Adrenal gland (tissue), 12 donors: ENCODE measurements around the gene MARCKS. TPM values are rescaled to one million over a fixed set of nuclear protein-coding genes. Genes with fewer than 3 reads are reported as not detected.
A peak's percentile ranks its signal among the peaks of the same experiment; 100 is the strongest.
"Not testable (repeated sequence)": the region's sequence is repeated elsewhere in the genome, so short reads cannot be mapped to it uniquely, and the experiment has no call there.

Experiments
- DNase-seq, 7 donors: peaks; one replicate each; pipeline ENCODE4 v3.0.0-alpha.2; 2019 to 2020
- H3K27ac ChIP-seq, 5 donors: fragments of 200-600 bp; sonication (generic) in 4 of 5; 1 replicate in 3 of 5; 2 replicates in 2 of 5; pipeline versions ENCODE4 v1.5.1 to v1.8.0; 2016 to 2020; ENCODE audit warnings: mild to moderate bottlenecking in 1 of 5
- H3K27me3 ChIP-seq: fragments of 200-600 bp; 2 replicates; pipeline ENCODE4 v1.8.0; 2021
- H3K36me3 ChIP-seq, 2 donors: fragments of 200-600 bp; replicated peaks in 1 of 2; 1 replicate in 1 of 2; 2 replicates in 1 of 2; pipeline versions ENCODE4 v1.5.1 to v1.8.0; 2018 to 2022
- H3K4me1 ChIP-seq, 2 donors: fragments of 200-600 bp; replicated peaks in 1 of 2; 1 replicate in 1 of 2; 2 replicates in 1 of 2; pipeline versions ENCODE4 v1.5.1 to v1.8.0; 2018 to 2021
- H3K4me3 ChIP-seq, 4 donors: fragments of 200-600 bp; sonication (generic) in 3 of 4; one replicate each; pipeline ENCODE4 v1.5.1; 2016 to 2018
- H3K9me3 ChIP-seq, 3 donors: fragments of 200-600 bp; sonication (generic) in 1 of 3; replicated peaks in 1 of 3; 1 replicate in 2 of 3; 2 replicates in 1 of 3; pipeline versions ENCODE4 v1.5.1 to v1.8.0; 2016 to 2021
- POLR2A ChIP-seq, 2 donors: fragments of 450-650 bp; IDR thresholded peaks; one replicate each; pipeline ENCODE4 v1.6.1; 2017; ENCODE audit warnings: antibody characterized with exemption in 2 of 2, mild to moderate bottlenecking in 2 of 2, moderate library complexity in 1 of 2
- WGBS, 4 donors: extraction: QIAGEN DNeasy Blood & Tissue Kit in 2 of 4; methylation state at CpG; one replicate each; pipeline versions ENCODE4 v1.1.5 to v1.1.7; 2013 to 2017; 5-methylcytosine and 5-hydroxymethylcytosine counted together
- intact Hi-C, 2 donors: fragments of 100-400 bp; cut with DNase I; formaldehyde crosslinking; loops; one replicate each; pipeline versions ENCODE4 v1.14.1 to v1.15.0; 2022 to 2023
- polyA plus RNA-seq, 3 donors: library from polyadenylated mRNA; stranded (reverse); fragments of 200-250 nt in 2 of 3; fragments of 350-450 nt in 1 of 3; fragmentation: Illumina TruSeq in 1 of 3; extraction: RNeasy Lipid Tissue Mini Kit (QIAGEN cat#74804) in 1 of 3; gene quantifications; one replicate each; pipeline ENCODE4 v1.2.3, GENCODE V29; 2013 to 2014
- total RNA-seq, 9 donors: library from RNA; depleted of rRNA in 4 of 9; stranded (reverse); fragments of >200 nt in 4 of 9; fragments of 120-200 nt in 1 of 9; fragmentation: NEBNext Ultra II Directional in 1 of 9; extraction: Animal tissue kit (Norgen Biotek cat#: 25700) in 1 of 9; gene quantifications; one replicate each; pipeline versions ENCODE4 v1.1.0 to v1.2.4, GENCODE V29; 2013 to 2023
- TF ChIP-seq, protein P1 (sequence below), 6 experiments: fragments of 450-650 bp in 4 of 6; fragments of 200-600 bp in 2 of 6; sonication (generic) in 1 of 6; IDR thresholded peaks; 1 replicate in 5 of 6; 2 replicates in 1 of 6; pipeline versions ENCODE4 v1.5.1 to v1.8.0; 2016 to 2021; ENCODE audit warnings: antibody characterized with exemption in 6 of 6, mild to moderate bottlenecking in 2 of 6, moderate library complexity in 1 of 6
- donor health status: healthy with polysubstance abuse.
- donor health status: Bipolar disorder and iron deficiency.
- donor health status: DM: yes; HTN: yes; CAD: no.
- donor health status: DM: no; HTN: no; CAD: no.
- donor health status: DM: no; HTN: no; CAD: no.
- donor health status: DM: yes; HTN: yes; CAD: no.

The MARCKS gene
- total and polyA plus RNA-seq, 12 donors: 8.7 to 71.3 (median 41.1) TPM

GRCh38 chr6:113908801-113909200 is 51.7 kb downstream of the MARCKS start:
- WGBS, 4 donors: 41 to 57% (median 52%) methylated on average over 3 of the region's 3 CpGs
- no peaks in the 10 kb centered on the region for H3K36me3 ChIP-seq
- H3K9me3 ChIP-seq: no peaks in the 10 kb centered on the region
- intact Hi-C loops: loop anchor here in 1 of 2 donors (5.0 kb wide), 1 partner anchor 1126 kb away; no protein-coding TSS in a partner anchor
- no peak for DNase-seq
- no peak for TF ChIP-seq POLR2A (IDR thresholded peaks at IDR 0.05)
- TF ChIP-seq, protein P1, sequence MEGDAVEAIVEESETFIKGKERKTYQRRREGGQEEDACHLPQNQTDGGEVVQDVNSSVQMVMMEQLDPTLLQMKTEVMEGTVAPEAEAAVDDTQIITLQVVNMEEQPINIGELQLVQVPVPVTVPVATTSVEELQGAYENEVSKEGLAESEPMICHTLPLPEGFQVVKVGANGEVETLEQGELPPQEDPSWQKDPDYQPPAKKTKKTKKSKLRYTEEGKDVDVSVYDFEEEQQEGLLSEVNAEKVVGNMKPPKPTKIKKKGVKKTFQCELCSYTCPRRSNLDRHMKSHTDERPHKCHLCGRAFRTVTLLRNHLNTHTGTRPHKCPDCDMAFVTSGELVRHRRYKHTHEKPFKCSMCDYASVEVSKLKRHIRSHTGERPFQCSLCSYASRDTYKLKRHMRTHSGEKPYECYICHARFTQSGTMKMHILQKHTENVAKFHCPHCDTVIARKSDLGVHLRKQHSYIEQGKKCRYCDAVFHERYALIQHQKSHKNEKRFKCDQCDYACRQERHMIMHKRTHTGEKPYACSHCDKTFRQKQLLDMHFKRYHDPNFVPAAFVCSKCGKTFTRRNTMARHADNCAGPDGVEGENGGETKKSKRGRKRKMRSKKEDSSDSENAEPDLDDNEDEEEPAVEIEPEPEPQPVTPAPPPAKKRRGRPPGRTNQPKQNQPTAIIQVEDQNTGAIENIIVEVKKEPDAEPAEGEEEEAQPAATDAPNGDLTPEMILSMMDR (IDR thresholded peaks at IDR 0.05): no peak
- H3K27ac ChIP-seq: no peak overlapping the region
- H3K4me1 ChIP-seq: no peaks in the 10 kb centered on the region
- no peaks in the 10 kb centered on the region for H3K27me3 ChIP-seq
- no peak overlapping the region for H3K4me3 ChIP-seq

DNA sequence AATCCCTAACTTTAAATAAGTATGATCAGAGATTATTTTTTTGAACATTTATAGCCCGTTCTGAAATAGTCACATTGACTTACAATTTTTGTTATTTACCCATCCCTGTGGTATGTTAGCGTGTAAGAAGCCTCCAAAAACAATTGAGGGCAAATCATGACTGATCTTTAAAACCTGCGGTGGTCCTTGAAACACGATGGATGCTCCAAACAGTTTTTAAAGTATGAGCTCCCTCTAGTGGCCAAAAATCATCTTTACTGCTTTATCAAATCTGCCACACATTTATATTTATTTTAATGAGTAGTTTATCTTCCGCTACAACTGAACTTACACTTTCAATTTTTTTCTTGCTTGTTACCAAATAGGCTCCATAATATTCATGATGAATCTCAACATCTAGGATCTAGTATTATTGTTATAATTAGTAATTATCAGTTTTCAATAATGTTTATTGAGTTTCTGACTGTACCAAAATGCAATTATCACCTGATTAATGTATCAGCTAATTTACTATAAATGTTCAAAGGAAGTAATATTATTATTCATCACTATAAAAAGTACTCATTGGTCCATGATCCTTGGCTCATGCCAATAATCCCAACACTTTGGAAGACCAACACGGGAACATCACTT is 52.2 kb downstream of the MARCKS start:
- intact Hi-C loops: loop anchor here in 1 of 2 donors (5.0 kb wide), 1 partner anchor 1127 kb away; no protein-coding TSS in a partner anchor
- Histone ChIP-seq H3K4me3 (no peak overlapping the region), H3K9me3 (no peaks in the 10 kb centered on the region), H3K36me3 (no peaks in the 10 kb centered on the region), H3K27ac (no peak overlapping the region), H3K4me1 (no peaks in the 10 kb centered on the region), H3K27me3 (no peaks in the 10 kb centered on the region)
- WGBS, 4 donors: 16 to 17% (median 17%) methylated on average over 6 of the region's 6 CpGs
- DNase-seq: no peak
- no peak for TF ChIP-seq POLR2A (IDR thresholded peaks at IDR 0.05)
- TF ChIP-seq, protein P1 (IDR thresholded peaks at IDR 0.05): peak; percentile 54 to 85 (median 64)

GRCh38 chr6:113910285-113910684 is 53.1 kb downstream of the MARCKS start:
- 65 to 82% (median 78%) methylated on average over 1 of the region's 1 CpG for WGBS, 4 donors
- H3K9me3 ChIP-seq, H3K27me3 ChIP-seq, H3K36me3 ChIP-seq, H3K4me1 ChIP-seq, H3K4me3 ChIP-seq, H3K27ac ChIP-seq, intact Hi-C loops, DNase-seq: not testable (repeated sequence)

Other genes with a start within 250 kb of the MARCKS start
- gene HDAC2, start 113.8 kb downstream of the MARCKS start, total RNA-seq: 10 to 100 TPM; 39.2 to 82.5 (median 64.0) TPM
- gene HDAC2, start 113.8 kb downstream of the MARCKS start, polyA plus RNA-seq: 100 to 1,000 TPM in 1 of 3 donors, 10 to 100 TPM in 2; 35.5 to 125 (median 44.5) TPM